Liver (tissue), 3 donors: ENCODE results near the gene ITPKA.

Experiments
- CTCF ChIP-seq: fragments of 150-350 bp; IDR thresholded peaks from 2 replicates; pipeline ENCODE4 v1.5.1; 2017; ENCODE audit warnings: improper control_type of control experiment, low read depth, low read length; ENCODE audit not compliant: missing input control
- MAX ChIP-seq: IDR thresholded peaks from 2 replicates; pipeline ENCODE4 v1.6.1; 2016; ENCODE audit warnings: antibody characterized with exemption
- RAD21 ChIP-seq, 2 donors: IDR thresholded peaks; 2 replicates each; pipeline ENCODE4 v1.6.1; 2016; ENCODE audit warnings: antibody characterized with exemption in 2 of 2, mild to moderate bottlenecking in 2 of 2
- REST ChIP-seq: IDR thresholded peaks from 2 replicates; pipeline ENCODE4 v1.6.1; 2016; ENCODE audit warnings: antibody characterized with exemption, mild to moderate bottlenecking
- donor health status: healthy.
- donor health status: healthy.

- TF ChIP-seq CTCF (no peak), RAD21 (IDR thresholded peaks at IDR 0.05) (no peak), MAX (no peak), REST (no peak)
Observed at GRCh38 chr15:41546851-41547786, 53.4 kb downstream of the ITPKA start.
